Left colon (tissue), 2 donors: ENCODE measurements around the gene BHLHA15. TPM values are rescaled to one million over a fixed set of nuclear protein-coding genes. Genes with fewer than 3 reads are reported as not detected.

Experiments used
- ATAC-seq: fragments of 200-7000 bp; cut with Tn5 transposase; one replicate; pipeline ENCODE4 v1.9.1; 2020; ENCODE audit warnings: mild to moderate bottlenecking, moderate library complexity
- DNase-seq, 2 donors: peaks; one replicate each; pipeline ENCODE4 v3.0.0-alpha.2; 2020
- intact Hi-C, 2 donors: fragments of 100-400 bp; cut with DNase I in 1 of 2; cut with micrococcal nuclease in 1 of 2; formaldehyde crosslinking; loops; one replicate each; pipeline versions ENCODE4 v1.11.2 to v1.14.0; 2022; cut with DNase I, micrococcal nuclease
- total RNA-seq, 2 donors: library from RNA; stranded (reverse); fragmentation: NEBNext Ultra II Directional; extraction: Animal tissue kit (Norgen Biotek cat#: 25700); gene quantifications; one replicate each; pipeline ENCODE4 v1.2.1, GENCODE V29; 2021
- donor health status: DM: no; HTN: no; CAD: no.
- donor health status: DM: yes; HTN: yes; CAD: no.

The BHLHA15 gene
- total RNA-seq, 2 donors from 2014 or later = 1.0 to 3.3 TPM

GRCh38 chr7:98254951-98255610 lies 43.8 kb downstream of the BHLHA15 start:
- intact Hi-C loops = no loop called here
- no peak for ATAC-seq

GRCh38 chr7:98256431-98256830 lies 45.2 kb downstream of the BHLHA15 start:
- DNase-seq (no peak), ATAC-seq (no peak)
- intact Hi-C loops = no loop called here

More at GRCh38 chr7:98254951-98255610, 43.8 kb downstream of the BHLHA15 start:
- DNase-seq = no peak

- no peak for DNase-seq
- intact Hi-C loops = no loop called here
Measured at GRCh38 chr7:98257701-98258100, 46.5 kb downstream of the BHLHA15 start.

More at GRCh38 chr7:98257701-98258100, 46.5 kb downstream of the BHLHA15 start:
- no peak for ATAC-seq

Other genes starting within 250 kb of the BHLHA15 start
- not detected for gene OCM2, start 221.2 kb upstream of the BHLHA15 start, total RNA-seq
- 10 to 100 TPM; 51.4 to 52.0 TPM for gene LMTK2, start 104.6 kb upstream of the BHLHA15 start, total RNA-seq
- gene TECPR1, start 40.8 kb downstream of the BHLHA15 start, total RNA-seq = 10 to 100 TPM; 39.7 to 45.2 TPM
- 100 to 1,000 TPM; 193 to 210 TPM for gene BRI3, start 70.2 kb downstream of the BHLHA15 start, total RNA-seq
- 10 to 100 TPM; 67.2 to 70.9 TPM for gene BAIAP2L1, start 189.7 kb downstream of the BHLHA15 start, total RNA-seq